GM18868 (cell line): Measurements from ENCODE around the gene DIP2C.
"Not testable (repeated sequence)": the region's sequence is repeated elsewhere in the genome, so short reads cannot be mapped to it uniquely, and the experiment has no call there.

Experiments used
- ATAC-seq: cut with Tn5 transposase; IDR thresholded peaks from one replicate; pipeline ENCODE4 v1.9.1; 2021; ENCODE audit warnings: mild to moderate bottlenecking, moderate library complexity; ENCODE audit not compliant: unreplicated experiment

DIP2C gene

DNA sequence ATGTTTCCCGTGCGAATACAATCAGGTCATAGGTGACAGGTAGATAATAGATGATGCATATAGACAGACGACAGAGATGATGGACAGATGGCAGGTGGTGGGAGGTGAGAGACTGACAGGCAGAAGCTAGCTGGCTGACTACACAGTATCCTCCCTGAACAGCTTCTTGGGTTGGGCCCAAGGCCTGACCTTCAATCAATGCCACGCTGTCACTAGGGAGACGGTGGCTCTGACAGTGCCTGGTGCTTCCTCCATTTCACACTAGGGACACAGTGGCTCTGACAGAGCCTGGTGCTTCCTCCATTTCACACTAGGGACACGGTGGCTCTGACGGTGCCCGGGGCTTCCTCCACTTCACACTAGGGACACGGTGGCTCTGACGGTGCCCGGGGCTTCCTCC lies 200.1 kb downstream of the DIP2C start:
- no peak for ATAC-seq

- ATAC-seq = no peak
These were observed 200.6 kb downstream of the DIP2C start for GRCh38 chr10:488933-489215.

- ATAC-seq = no peak
These were observed 201.2 kb downstream of the DIP2C start for GRCh38 chr10:488081-488932.

GRCh38 chr10:486666-487322 lies 202.7 kb downstream of the DIP2C start:
- no peak for ATAC-seq

- no peak for ATAC-seq
These were observed 203.3 kb downstream of the DIP2C start for GRCh38 chr10:486206-486605.

- ATAC-seq = no peak
These were observed 203.7 kb downstream of the DIP2C start for GRCh38 chr10:485776-486175.

DNA sequence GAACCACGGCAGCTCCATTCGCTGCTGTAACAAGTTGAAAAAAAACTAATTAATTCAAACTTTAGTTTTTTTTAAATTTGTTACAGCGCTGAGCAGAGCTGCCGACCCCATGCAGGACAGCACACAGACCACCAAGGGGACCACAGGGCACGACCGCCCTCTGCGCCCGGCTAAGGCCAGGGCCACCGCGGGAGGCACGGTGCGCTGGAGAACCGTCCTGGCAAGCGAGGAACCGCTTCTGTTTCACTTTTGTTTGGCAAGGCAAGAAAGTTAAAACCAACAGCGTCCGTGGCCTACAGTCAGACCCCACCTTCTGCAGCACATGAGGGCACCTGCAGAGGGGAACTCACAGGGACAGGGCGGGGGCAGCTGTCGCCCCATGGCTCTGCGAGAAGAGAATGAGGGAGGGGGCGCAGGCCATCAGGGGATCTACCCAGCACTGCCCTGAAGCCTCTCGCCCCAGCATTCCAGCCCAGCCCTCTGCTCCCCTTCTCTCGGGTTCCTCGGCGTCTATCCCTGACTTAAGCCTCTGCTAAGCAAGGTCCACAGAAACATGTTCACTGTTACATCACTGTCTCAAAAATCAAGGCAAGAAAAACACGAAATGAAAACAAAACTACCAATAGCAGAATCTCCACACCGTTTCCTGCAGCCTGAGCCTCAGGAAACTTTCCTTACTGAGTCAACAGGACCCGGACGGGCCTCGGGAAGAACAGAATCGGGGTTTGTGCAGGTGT lies 204.4 kb downstream of the DIP2C start:
- ATAC-seq = no peak

DNA sequence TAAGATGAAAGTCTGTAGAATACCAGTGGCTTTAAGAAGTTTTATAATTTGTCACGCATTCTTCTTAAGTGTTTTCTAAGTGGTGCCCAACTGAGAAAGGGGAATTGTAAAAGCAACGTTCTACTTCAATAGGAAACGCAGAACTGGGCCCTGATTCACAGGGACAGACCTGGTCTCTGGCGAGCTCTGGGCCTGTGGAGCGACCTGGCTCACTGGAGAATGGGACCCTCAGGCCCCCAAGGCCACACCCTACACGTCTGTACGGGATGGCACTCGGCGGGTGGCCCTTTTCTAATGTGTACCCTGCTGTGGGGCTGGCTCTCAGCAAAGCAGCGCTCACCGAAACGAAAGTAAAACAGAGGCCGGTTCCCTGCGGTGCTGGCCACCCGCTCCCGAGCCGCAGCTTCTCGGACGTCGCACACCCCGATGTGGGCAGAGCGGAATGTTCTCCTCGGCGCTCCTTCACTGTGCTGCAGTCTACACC lies 205.0 kb downstream of the DIP2C start:
- no peak for ATAC-seq

DNA sequence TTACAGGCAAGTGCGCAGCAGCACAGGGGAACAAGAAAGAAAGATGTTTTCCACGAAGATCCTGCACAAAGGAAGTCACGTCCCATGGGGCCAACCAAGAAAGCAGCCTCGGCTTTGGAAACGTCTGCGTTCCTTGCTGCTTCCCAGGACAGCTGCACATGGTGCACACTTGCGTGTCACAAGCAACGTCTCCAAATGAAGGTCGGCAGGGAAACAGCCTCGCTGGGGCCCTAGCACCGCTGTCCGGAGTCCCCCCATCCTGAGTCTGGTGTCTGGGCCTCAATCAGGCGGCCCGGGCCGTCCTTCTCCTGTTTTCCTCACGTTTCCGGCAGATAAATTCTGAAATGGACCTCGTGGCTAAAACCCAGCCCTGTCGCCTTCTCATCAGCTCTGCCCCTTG lies 206.2 kb downstream of the DIP2C start:
- ATAC-seq = no peak

GRCh38 chr10:482848-483247 lies 206.6 kb downstream of the DIP2C start:
- ATAC-seq = no peak

- ATAC-seq = no peak
These were observed 207.4 kb downstream of the DIP2C start for GRCh38 chr10:482051-482501.

DNA sequence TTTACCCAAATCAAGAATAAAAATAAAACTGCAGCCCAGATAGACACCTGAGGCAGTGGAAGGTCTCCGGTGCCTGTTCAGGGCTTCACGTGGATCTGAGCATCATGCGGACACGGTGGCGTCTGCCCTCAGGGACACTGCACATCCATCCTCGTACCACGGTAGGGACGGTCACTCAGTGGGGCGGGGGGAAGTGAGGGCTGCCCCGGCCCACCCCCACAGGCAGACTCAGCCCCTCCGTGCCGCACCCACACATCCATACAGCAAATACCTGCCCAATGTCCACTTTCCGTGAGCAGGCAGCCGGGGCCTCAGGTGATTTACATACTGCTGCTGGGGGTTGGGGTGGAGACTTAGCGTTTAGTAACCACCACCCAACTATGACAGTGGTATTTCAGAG lies 207.8 kb downstream of the DIP2C start:
- ATAC-seq = no peak

DNA sequence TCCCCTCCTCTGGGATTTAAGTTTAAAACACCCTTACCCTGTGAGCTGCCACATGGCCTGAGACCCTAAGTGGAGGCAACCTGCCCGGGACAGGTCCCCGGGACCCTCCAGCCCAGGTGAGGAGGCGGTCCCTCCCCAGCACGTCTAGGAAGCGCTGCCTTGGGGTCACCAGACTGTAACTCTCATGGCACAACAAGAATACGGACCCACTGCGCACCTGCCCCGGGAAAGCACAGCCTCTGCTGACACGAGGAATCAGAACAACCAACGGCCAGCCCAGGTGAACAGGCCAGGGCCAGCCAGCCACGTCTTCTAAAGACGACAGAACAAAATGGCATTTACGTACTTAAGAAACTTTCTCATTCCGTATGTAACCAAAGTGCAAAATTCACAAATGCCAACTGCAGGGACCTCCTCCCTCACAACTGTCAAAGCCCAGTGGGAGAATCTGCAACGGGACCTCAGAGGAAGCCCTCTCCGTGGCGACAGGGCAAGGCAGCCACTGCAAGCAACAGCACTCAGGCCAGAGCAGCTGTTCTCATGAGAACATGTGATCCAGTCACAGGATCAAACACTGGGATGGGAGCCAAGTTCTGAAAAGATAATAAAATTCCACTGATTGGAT lies 208.4 kb downstream of the DIP2C start:
- ATAC-seq = no peak

- ATAC-seq = no peak
These were observed 209.0 kb downstream of the DIP2C start for GRCh38 chr10:480498-480927.

GRCh38 chr10:479706-480497 lies 209.6 kb downstream of the DIP2C start:
- ATAC-seq = not testable (repeated sequence)

GRCh38 chr10:478471-479245 lies 210.8 kb downstream of the DIP2C start:
- ATAC-seq = no peak

- no peak for ATAC-seq
These were observed 211.8 kb downstream of the DIP2C start for GRCh38 chr10:477620-478019.

DNA sequence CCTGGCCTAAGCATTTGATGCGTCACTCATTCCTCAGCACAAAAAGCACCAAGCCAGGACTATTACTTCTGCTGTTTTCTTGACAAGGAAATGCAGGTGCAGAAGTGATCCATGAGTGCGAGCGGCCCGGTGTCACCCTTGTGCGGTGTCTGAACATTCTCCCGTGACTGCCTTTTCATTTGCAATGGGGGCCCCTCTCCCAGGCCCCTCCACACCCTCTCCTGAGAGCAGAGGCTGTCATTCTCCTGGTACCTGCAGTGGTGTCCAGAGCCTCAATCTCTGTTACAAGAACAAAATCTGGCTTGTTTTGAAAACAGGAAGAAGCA lies 213.1 kb downstream of the DIP2C start:
- ATAC-seq = no peak

GRCh38 chr10:475709-476454 lies 213.6 kb downstream of the DIP2C start:
- ATAC-seq = no peak
